ENCODE results near the gene OR8D4. TPM values are rescaled to one million over a fixed set of nuclear protein-coding genes. Genes with fewer than 3 reads are reported as not detected.

The OR8D4 gene
- total RNA-seq, 1 donor from 2014 or later = not detected

Other genes starting within 250 kb of the OR8D4 start
- gene SCN3B, start 247.5 kb upstream of the OR8D4 start, total RNA-seq = 1.7 TPM
- gene ZNF202, start 160.5 kb upstream of the OR8D4 start, total RNA-seq = 4.1 TPM
- not detected for gene OR6X1, start 147.6 kb upstream of the OR8D4 start, total RNA-seq
- gene OR6M1, start 95.8 kb upstream of the OR8D4 start, total RNA-seq = not detected
- not detected for gene TMEM225, start 16.5 kb upstream of the OR8D4 start, total RNA-seq
- gene OR4D5, start 37.5 kb downstream of the OR8D4 start, total RNA-seq = not detected
- gene OR6T1, start 41.7 kb downstream of the OR8D4 start, total RNA-seq = not detected
- not detected for gene OR10S1, start 75.6 kb downstream of the OR8D4 start, total RNA-seq
- gene OR10G6, start 93.0 kb downstream of the OR8D4 start, total RNA-seq = not detected
- gene OR10G4, start 110.8 kb downstream of the OR8D4 start, total RNA-seq = not detected
- not detected for gene OR10G9, start 120.8 kb downstream of the OR8D4 start, total RNA-seq
- not detected for gene OR10G8, start 124.6 kb downstream of the OR8D4 start, total RNA-seq
- gene OR10G7, start 139.2 kb downstream of the OR8D4 start, total RNA-seq = not detected
- gene VWA5A, start 213.3 kb downstream of the OR8D4 start, total RNA-seq = 2.8 TPM